IPS-15b (cell line): ENCODE data around the gene TRPC1.

Experiments
- H3K27me3 ChIP-seq: one replicate; pipeline ENCODE4 v1.6.1; 2013; ENCODE audit warnings: low read length; ENCODE audit not compliant: control insufficient read depth, insufficient read depth
- H3K36me3 ChIP-seq: one replicate; pipeline ENCODE4 v1.6.1; 2013; ENCODE audit warnings: low read length; ENCODE audit not compliant: control insufficient read depth, insufficient read depth
- H3K4me1 ChIP-seq: one replicate; pipeline ENCODE4 v1.6.1; 2013; ENCODE audit warnings: mild to moderate bottlenecking, low read length; ENCODE audit not compliant: control insufficient read depth, insufficient read depth
- H3K4me3 ChIP-seq: one replicate; pipeline ENCODE4 v1.5.1; 2013; ENCODE audit warnings: low read depth, low read length
- H3K9ac ChIP-seq: one replicate; pipeline ENCODE4 v1.6.1; 2013; ENCODE audit warnings: low read depth, mild to moderate bottlenecking, low read length
- H3K9me3 ChIP-seq: one replicate; pipeline ENCODE4 v1.6.1; 2013; ENCODE audit warnings: mild to moderate bottlenecking, low read length; ENCODE audit not compliant: control insufficient read depth, insufficient read depth

TRPC1 gene

DNA sequence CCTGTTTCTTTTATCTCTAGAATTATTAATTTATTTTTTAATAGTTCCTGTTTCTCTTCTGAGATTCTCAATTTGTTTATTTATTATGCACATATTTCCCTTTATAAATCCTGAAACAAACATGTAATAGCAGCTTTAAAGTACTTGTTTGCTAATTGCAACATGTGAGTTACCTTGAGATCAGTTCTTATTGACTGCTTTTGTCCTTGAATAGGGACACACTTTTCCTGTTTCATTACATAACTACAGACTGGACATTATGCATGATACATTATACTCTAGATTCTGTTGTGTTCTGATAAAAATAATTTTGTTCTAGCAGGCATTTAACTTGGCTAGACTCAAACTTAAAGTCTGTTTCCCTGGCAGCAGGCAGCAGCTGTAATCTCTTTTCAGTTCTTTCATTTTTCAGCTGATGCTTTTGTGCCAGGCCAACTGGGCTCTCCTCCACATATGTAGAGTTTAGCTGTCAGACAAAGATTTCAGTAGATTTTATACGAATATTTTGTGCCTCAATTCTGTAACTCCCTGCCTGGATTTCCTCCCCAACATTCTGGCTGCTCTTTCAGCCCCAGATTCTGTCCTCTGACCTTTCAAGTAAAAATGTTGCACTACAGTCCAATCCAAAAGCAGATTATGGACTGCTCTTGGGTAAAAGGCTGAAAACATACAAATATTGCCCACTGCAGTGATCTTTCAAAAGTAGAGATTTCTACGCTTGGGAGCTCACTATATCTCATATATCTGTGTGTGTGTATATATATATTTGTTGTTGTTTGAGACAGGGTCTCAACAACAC, 123.1 kb downstream of the TRPC1 start:
- no peaks in the 10 kb centered on the region for H3K27me3 ChIP-seq
- no peak overlapping the region for H3K9ac ChIP-seq
- no peaks in the 10 kb centered on the region for H3K36me3 ChIP-seq
- no peaks in the 10 kb centered on the region for H3K9me3 ChIP-seq
- H3K4me1 ChIP-seq: no peaks in the 10 kb centered on the region
- no peak overlapping the region for H3K4me3 ChIP-seq

GRCh38 chr3:142849148-142849547, 125.3 kb downstream of the TRPC1 start:
- H3K9ac ChIP-seq: no peak overlapping the region
- H3K27me3 ChIP-seq: no peaks in the 10 kb centered on the region
- H3K36me3 ChIP-seq: no peaks in the 10 kb centered on the region

DNA sequence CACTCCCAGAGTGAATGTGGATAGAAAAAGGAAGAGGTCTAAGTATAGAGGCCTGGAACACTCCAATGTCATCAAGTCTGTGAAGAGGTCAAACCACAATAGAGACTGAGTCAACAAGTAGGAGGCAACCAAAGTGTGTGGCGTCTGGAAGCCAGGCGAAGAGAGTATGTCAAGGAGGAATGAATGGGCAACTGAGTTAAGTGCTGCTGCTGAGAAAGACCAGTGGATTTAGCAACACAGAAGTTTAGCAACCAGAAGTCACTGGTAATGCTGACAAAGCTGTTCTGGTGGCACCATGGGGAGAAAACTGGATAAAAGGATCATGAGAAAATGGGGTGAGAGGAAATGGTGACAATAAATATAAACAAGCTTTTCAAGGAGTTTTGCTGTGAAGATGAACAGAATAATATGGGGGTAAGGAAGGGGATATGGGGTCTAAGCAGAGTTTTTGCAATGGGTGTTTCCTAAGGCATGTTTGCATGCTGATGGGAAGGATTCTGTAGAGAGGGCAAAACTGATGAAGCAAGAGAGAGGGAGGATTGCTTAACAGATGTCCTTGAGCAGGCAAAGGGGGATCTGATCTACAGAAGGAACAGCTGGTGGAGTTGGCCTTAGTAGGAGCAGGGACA, 126.7 kb downstream of the TRPC1 start:
- Histone ChIP-seq H3K4me3 (no peak overlapping the region), H3K9me3 (no peaks in the 10 kb centered on the region), H3K9ac (no peak overlapping the region), H3K27me3 (no peaks in the 10 kb centered on the region), H3K4me1 (peaks cover 5% of the 10 kb centered on the region), H3K36me3 (no peaks in the 10 kb centered on the region)

More at GRCh38 chr3:142849148-142849547, 125.3 kb downstream of the TRPC1 start:
- H3K4me1 ChIP-seq: peaks cover 5% of the 10 kb centered on the region
- no peak overlapping the region for H3K4me3 ChIP-seq
- no peaks in the 10 kb centered on the region for H3K9me3 ChIP-seq

- Histone ChIP-seq H3K4me3 (no peak overlapping the region), H3K9ac (no peak overlapping the region), H3K9me3 (no peaks in the 10 kb centered on the region), H3K4me1 (peaks cover 5% of the 10 kb centered on the region), H3K36me3 (no peaks in the 10 kb centered on the region), H3K27me3 (no peaks in the 10 kb centered on the region)
These were observed 128.2 kb downstream of the TRPC1 start for GRCh38 chr3:142852009-142852408.

- Histone ChIP-seq H3K4me1 (peaks cover 5% of the 10 kb centered on the region), H3K9ac (no peak overlapping the region), H3K27me3 (no peaks in the 10 kb centered on the region), H3K9me3 (no peaks in the 10 kb centered on the region), H3K36me3 (no peaks in the 10 kb centered on the region), H3K4me3 (no peak overlapping the region)
These were observed 129.7 kb downstream of the TRPC1 start for GRCh38 chr3:142853270-142854168.

- Histone ChIP-seq H3K4me3 (no peak overlapping the region), H3K27me3 (no peaks in the 10 kb centered on the region), H3K4me1 (peaks cover 16% of the 10 kb centered on the region), H3K36me3 (no peaks in the 10 kb centered on the region), H3K9me3 (no peaks in the 10 kb centered on the region), H3K9ac (no peak overlapping the region)
These were observed 133.2 kb downstream of the TRPC1 start for GRCh38 chr3:142857056-142857455.
